DND-41 (cell line): ENCODE data around the gene FAM171A2.

Experiments used
- CTCF ChIP-seq: IDR thresholded peaks from 2 replicates; pipeline ENCODE4 v1.5.1; 2012; ENCODE audit warnings: borderline replicate concordance, low read length, moderate library complexity, mild to moderate bottlenecking; ENCODE audit not compliant: poor library complexity, severe bottlenecking; ENCODE audit errors: extremely low read depth
- EZH2 ChIP-seq: IDR thresholded peaks from 3 replicates; pipeline ENCODE4 v1.6.1; 2012; ENCODE audit warnings: borderline replicate concordance, low read depth, mild to moderate bottlenecking, moderate library complexity, low read length, inconsistent platforms; ENCODE audit not compliant: severe bottlenecking

GRCh38 chr17:44381810-44382305, 18.2 kb upstream of the FAM171A2 start:
- no peak for TF ChIP-seq EZH2
- TF ChIP-seq CTCF: no peak
